Measurements from ENCODE around the gene MDK. TPM values are rescaled to one million over a fixed set of nuclear protein-coding genes. Genes with fewer than 3 reads are reported as not detected.
"Not testable (repeated sequence)": the region's sequence is repeated elsewhere in the genome, so short reads cannot be mapped to it uniquely, and the experiment has no call there.

MDK gene
- total and polyA plus RNA-seq, 10 donors, result 16.2 to 52.8 (median 27.4) TPM

DNA sequence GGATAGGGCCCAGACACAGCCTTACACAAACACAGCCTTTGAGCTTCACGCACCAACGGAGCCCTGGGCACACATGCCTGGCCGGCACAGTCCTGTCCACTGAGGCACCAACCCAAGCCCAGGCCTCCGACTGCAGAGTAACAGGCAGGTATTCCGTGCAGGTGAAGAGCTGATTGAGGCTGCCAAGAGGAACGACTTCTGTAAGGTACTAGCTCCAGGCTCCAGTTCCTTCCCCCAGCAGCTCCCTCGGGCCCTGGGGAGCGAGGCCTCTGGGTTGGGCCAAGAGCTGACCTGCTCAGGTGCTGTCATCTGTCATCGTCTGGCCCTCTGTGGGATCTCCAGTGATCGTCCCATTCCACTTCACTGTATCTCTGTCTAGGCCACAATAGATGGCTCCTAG lies 3.2 kb upstream of the MDK start:
- peaks cover 7 to 50% (median 36%) of the 10 kb centered on the region in 6 donors for H3K4me1 ChIP-seq
- TF ChIP-seq POLR2A (IDR thresholded peaks at IDR 0.05) (no peak), CTCF (IDR thresholded peaks at IDR 0.05 in 8 of 11, conservative IDR thresholded peaks at IDR 0.05 in 3 of 11) (no peak), POLR2AphosphoS5 (IDR thresholded peaks at IDR 0.05) (peak in 1 of 3 donors; percentile 18)

GRCh38 chr11:46378811-46379481 lies 2.5 kb upstream of the MDK start:
- Histone ChIP-seq H3K27me3 (replicated peaks in 1 of 7) (peaks cover 0 to 33% (median 14%) of the 10 kb centered on the region in 7 donors), H3K4me1 (peaks cover 7 to 56% (median 37%) of the 10 kb centered on the region in 6 donors), H3K27ac (peak overlapping the region in 7 of 8 donors; percentile 13 to 85 (median 82)), H3K36me3 (peaks cover 4 to 51% (median 40%) of the 10 kb centered on the region in 6 donors), H3K9me3 (no peaks in the 10 kb centered on the region), H3K4me3 (no peak overlapping the region)
- peak; percentile 75 for DNase-seq
- intact Hi-C loops (cut with DNase I; ENCODE audit: low total_unique reads), result no loop called here
- TF ChIP-seq POLR2A (IDR thresholded peaks at IDR 0.05) (no peak), POLR2AphosphoS5 (IDR thresholded peaks at IDR 0.05) (peak in 2 of 3 donors; percentile 36 to 75)
- 59 to 81% (median 69%) methylated on average over 10 to 20 of the region's 20 CpGs for WGBS, 5 donors

More for the DNA sequence above, 3.2 kb upstream of the MDK start:
- Histone ChIP-seq H3K9me3 (no peaks in the 10 kb centered on the region), H3K27me3 (replicated peaks in 1 of 7) (peaks cover 0 to 27% (median 14%) of the 10 kb centered on the region in 7 donors), H3K36me3 (peaks cover 4 to 58% (median 46%) of the 10 kb centered on the region in 6 donors), H3K4me3 (no peak overlapping the region), H3K27ac (peak overlapping the region in 3 of 8 donors; percentile 82 to 85 (median 83))
- DNase-seq, result peak; percentile 73
- 84 to 95% (median 92%) methylated on average over 4 to 10 of the region's 10 CpGs for WGBS, 5 donors
- intact Hi-C loops (cut with DNase I; ENCODE audit: low total_unique reads), result no loop called here

- TF ChIP-seq POLR2AphosphoS5 (IDR thresholded peaks at IDR 0.05), result peak; percentile 30 to 76 (median 31)
- not testable (repeated sequence) for H3K9me3 ChIP-seq
- 43 to 83% (median 73%) methylated on average over 8 to 35 of the region's 36 CpGs for WGBS, 5 donors
- H3K27me3 ChIP-seq (replicated peaks in 1 of 7), result peaks cover 0 to 40% (median 14%) of the 10 kb centered on the region in 7 donors
- H3K27ac ChIP-seq, result peak overlapping the region; percentile 60 to 85 (median 82)
- H3K4me3 ChIP-seq, result peak overlapping the region in 4 of 8 donors; percentile 58 to 85 (median 68)
- H3K4me1 ChIP-seq, result peaks cover 7 to 63% (median 37%) of the 10 kb centered on the region in 6 donors
- peak; percentile 83 for DNase-seq
- peaks cover 4 to 44% (median 32%) of the 10 kb centered on the region in 6 donors for H3K36me3 ChIP-seq
- intact Hi-C loops (cut with DNase I; ENCODE audit: low total_unique reads), result loop anchor here (10.0 kb wide), 1 partner anchor 215 kb away; the partner anchor contains the start of gene AMBRA1
Observed at GRCh38 chr11:46379482-46380293, 1.8 kb upstream of the MDK start.

- H3K4me1 ChIP-seq, result peaks cover 7 to 69% (median 37%) of the 10 kb centered on the region in 6 donors
- DNase-seq, result peak; percentile 92
- intact Hi-C loops (cut with DNase I; ENCODE audit: low total_unique reads), result loop anchor here (10.0 kb wide), 1 partner anchor 214 kb away; the partner anchor contains the start of gene AMBRA1
- H3K4me3 ChIP-seq, result peak overlapping the region; percentile 58 to 85 (median 63)
- no peaks in the 10 kb centered on the region for H3K9me3 ChIP-seq
- H3K27me3 ChIP-seq (replicated peaks in 1 of 7), result peaks cover 0 to 49% (median 14%) of the 10 kb centered on the region in 7 donors
- TF ChIP-seq POLR2AphosphoS5 (IDR thresholded peaks at IDR 0.05), result peak; percentile 52 to 80 (median 67)
- no peak for TF ChIP-seq POLR2A (IDR thresholded peaks at IDR 0.05)
- peak overlapping the region; percentile 60 to 85 (median 82) for H3K27ac ChIP-seq
- WGBS, 5 donors, result 0 to 1% (median 1%) methylated on average over 28 to 45 of the region's 45 CpGs
- H3K36me3 ChIP-seq, result peaks cover 4 to 40% (median 24%) of the 10 kb centered on the region in 6 donors
Observed at GRCh38 chr11:46380340-46381047, 975 bp upstream of the MDK start.
